Lower leg skin (tissue), 3 donors: Measurements from ENCODE around the gene CAND1.

Experiments
- POLR2A ChIP-seq, 2 donors: fragments of 450-650 bp; IDR thresholded peaks; one replicate each; pipeline ENCODE4 v1.6.1; 2016 to 2017; ENCODE audit warnings: antibody characterized with exemption in 2 of 2, mild to moderate bottlenecking in 1 of 2, moderate library complexity in 1 of 2
- TF ChIP-seq, protein P1 (sequence below), 3 donors: fragments of 450-650 bp; IDR thresholded peaks; one replicate each; pipeline ENCODE4 v1.5.1; 2016; ENCODE audit warnings: antibody characterized with exemption in 3 of 3, mild to moderate bottlenecking in 3 of 3, moderate library complexity in 2 of 3

DNA sequence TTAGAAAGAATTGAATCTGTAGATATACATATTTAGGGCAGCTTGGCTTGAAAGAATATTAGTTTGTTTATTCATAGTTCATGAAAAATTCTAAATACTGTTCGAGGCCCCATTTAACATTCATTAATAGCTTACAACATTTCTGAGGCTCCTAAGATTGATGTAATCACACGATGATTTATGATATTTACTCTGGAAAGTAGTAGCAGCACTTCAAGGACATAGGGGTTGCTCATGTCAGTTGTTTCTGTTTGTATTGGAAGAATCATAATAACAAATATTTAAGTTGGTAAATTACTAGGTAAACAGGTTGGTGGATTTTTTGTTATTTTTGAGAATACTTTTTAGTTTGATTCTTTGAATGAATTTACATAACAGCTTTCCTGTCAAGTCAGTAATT lies 30.4 kb downstream of the CAND1 start:
- TF ChIP-seq POLR2A (IDR thresholded peaks at IDR 0.05): no peak
- TF ChIP-seq, protein P1, sequence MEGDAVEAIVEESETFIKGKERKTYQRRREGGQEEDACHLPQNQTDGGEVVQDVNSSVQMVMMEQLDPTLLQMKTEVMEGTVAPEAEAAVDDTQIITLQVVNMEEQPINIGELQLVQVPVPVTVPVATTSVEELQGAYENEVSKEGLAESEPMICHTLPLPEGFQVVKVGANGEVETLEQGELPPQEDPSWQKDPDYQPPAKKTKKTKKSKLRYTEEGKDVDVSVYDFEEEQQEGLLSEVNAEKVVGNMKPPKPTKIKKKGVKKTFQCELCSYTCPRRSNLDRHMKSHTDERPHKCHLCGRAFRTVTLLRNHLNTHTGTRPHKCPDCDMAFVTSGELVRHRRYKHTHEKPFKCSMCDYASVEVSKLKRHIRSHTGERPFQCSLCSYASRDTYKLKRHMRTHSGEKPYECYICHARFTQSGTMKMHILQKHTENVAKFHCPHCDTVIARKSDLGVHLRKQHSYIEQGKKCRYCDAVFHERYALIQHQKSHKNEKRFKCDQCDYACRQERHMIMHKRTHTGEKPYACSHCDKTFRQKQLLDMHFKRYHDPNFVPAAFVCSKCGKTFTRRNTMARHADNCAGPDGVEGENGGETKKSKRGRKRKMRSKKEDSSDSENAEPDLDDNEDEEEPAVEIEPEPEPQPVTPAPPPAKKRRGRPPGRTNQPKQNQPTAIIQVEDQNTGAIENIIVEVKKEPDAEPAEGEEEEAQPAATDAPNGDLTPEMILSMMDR (IDR thresholded peaks at IDR 0.05): no peak
